A549 (cell line): ENCODE measurements around the gene MYH14. TPM values are rescaled to one million over a fixed set of nuclear protein-coding genes. Genes with fewer than 3 reads are reported as not detected.

Source experiments
- ATAC-seq, 2 experiments: fragments of 200-7000 bp in 1 of 2; fragments of >200 bp in 1 of 2; cut with Nextera tagmentation in 1 of 2; cut with Tn5 transposase in 1 of 2; 3 replicates each; pipeline versions ENCODE4 v1.8.0 to v1.9.1; 2018 to 2020; ENCODE audit warnings: mild to moderate bottlenecking in 1 of 2, moderate library complexity in 1 of 2
- CTCF ChIA-PET: fragments of 300-600 bp; sonication (Branson Sonifier 250); formaldehyde crosslinking; extraction: SDS; loops from one replicate; lab custom pipeline; 2021; ENCODE audit warnings: antibody characterized with exemption, inconsistent platforms; lab: Yijun Ruan, JAX
- POLR2A ChIA-PET: fragments of 350-600 bp; formaldehyde crosslinking; extraction: SDS; loops from one replicate; lab custom pipeline; 2021; ENCODE audit warnings: antibody characterized with exemption, inconsistent platforms; lab: Yijun Ruan, JAX
- DNase-seq, 2 experiments: peaks; one replicate each; pipeline versions ENCODE4 v3.0.0 to v3.0.0-alpha.2; 2011 to 2016; ENCODE audit warnings: low read depth in 1 of 2, low spot score in 1 of 2
- FAIRE-seq: peaks from 2 replicates; lab custom pipeline; 2011; peaks lifted over from hg19 to GRCh38; lab: Jason Lieb, UNC
- H3K27ac ChIP-seq, 2 experiments: fragments of >200 bp; sonication (Bioruptor Twin); formaldehyde crosslinking; 3 replicates each; pipeline ENCODE4 v1.5.1; 2016 to 2017
- H3K4me1 ChIP-seq: fragments of >200 bp; sonication (Bioruptor Twin); formaldehyde crosslinking; 3 replicates; pipeline ENCODE4 v1.6.1; 2016
- H3K4me2 ChIP-seq: fragments of >200 bp; sonication (Bioruptor Twin); formaldehyde crosslinking; 3 replicates; pipeline ENCODE4 v1.6.1; 2016
- H3K4me3 ChIP-seq: fragments of >200 bp; sonication (Bioruptor Twin); formaldehyde crosslinking; 3 replicates; pipeline ENCODE4 v1.5.1; 2016
- H3K9me3 ChIP-seq: fragments of >200 bp; sonication (Bioruptor Twin); formaldehyde crosslinking; 3 replicates; pipeline ENCODE4 v1.6.1; 2016
- BHLHE40 ChIP-seq: IDR thresholded peaks from 2 replicates; pipeline ENCODE4 v1.6.1; 2012; ENCODE audit warnings: low read depth, low read length, inconsistent platforms
- CEBPB ChIP-seq, 2 experiments: fragments of >200 bp in 1 of 2; sonication (Bioruptor Twin) in 1 of 2; formaldehyde crosslinking in 1 of 2; IDR thresholded peaks; 2 replicates each; pipeline ENCODE4 v1.6.1; 2012 to 2016
- CHD2 ChIP-seq: fragments of 150-350 bp; IDR thresholded peaks from 2 replicates; pipeline ENCODE4 v1.6.1; 2014; ENCODE audit warnings: low read length; ENCODE audit not compliant: partially characterized antibody
- EHF ChIP-seq: fragments of 250-450 bp; sonication (Bioruptor Pico); IDR thresholded peaks from 2 replicates; pipeline ENCODE4 v1.5.0; 2020; ENCODE audit warnings: mild to moderate bottlenecking
- EHMT2 ChIP-seq: fragments of 200-600 bp; sonication (generic); IDR thresholded peaks from 2 replicates; pipeline ENCODE4 v1.6.1; 2016; ENCODE audit warnings: antibody characterized with exemption, low read depth, mild to moderate bottlenecking, moderate library complexity
- EP300 ChIP-seq, 2 experiments: fragments of >200 bp; sonication (Bioruptor Twin); formaldehyde crosslinking; IDR thresholded peaks; 2 replicates in 1 of 2; 3 replicates in 1 of 2; pipeline ENCODE4 v1.6.1; 2016 to 2017
- ESRRA ChIP-seq: fragments of 150-350 bp; IDR thresholded peaks from 2 replicates; pipeline ENCODE4 v1.6.1; 2014; ENCODE audit warnings: mild to moderate bottlenecking, low read length, borderline replicate concordance
- JUN ChIP-seq, 2 experiments: fragments of >200 bp; sonication (Bioruptor Twin); formaldehyde crosslinking; IDR thresholded peaks; 2 replicates in 1 of 2; 3 replicates in 1 of 2; pipeline ENCODE4 v1.6.1; 2016 to 2017
- JUNB ChIP-seq: fragments of >200 bp; sonication (Bioruptor Twin); formaldehyde crosslinking; IDR thresholded peaks from 2 replicates; pipeline ENCODE4 v1.6.1; 2016
- KDM1A ChIP-seq: fragments of 200-600 bp; sonication (generic); IDR thresholded peaks from 2 replicates; pipeline ENCODE4 v1.6.1; 2016; ENCODE audit warnings: low read depth, mild to moderate bottlenecking
- KDM5A ChIP-seq: fragments of 200-600 bp; sonication (generic); IDR thresholded peaks from 2 replicates; pipeline ENCODE4 v1.6.1; 2016; ENCODE audit warnings: antibody characterized with exemption, mild to moderate bottlenecking
- NR3C1 ChIP-seq: fragments of >200 bp; sonication (Bioruptor Twin); formaldehyde crosslinking; IDR thresholded peaks from 3 replicates; pipeline ENCODE4 v1.6.1; 2017
- SMC3 ChIP-seq: fragments of >200 bp; sonication (Bioruptor Twin); formaldehyde crosslinking; IDR thresholded peaks from 3 replicates; pipeline ENCODE4 v1.6.1; 2018; ENCODE audit warnings: inconsistent platforms
- TFCP2L1 ChIP-seq: fragments of 250-450 bp; sonication (Bioruptor Pico); IDR thresholded peaks from 2 replicates; pipeline ENCODE4 v1.5.0; 2021; ENCODE audit warnings: mild to moderate bottlenecking
- ZNF302 ChIP-seq: fragments of 250-450 bp; sonication (Bioruptor Pico); IDR thresholded peaks from 2 replicates; pipeline ENCODE4 v1.9.0; 2021; ENCODE audit warnings: inconsistent platforms, mild to moderate bottlenecking, moderate library complexity
- ZSCAN20 ChIP-seq: fragments of 250-450 bp; sonication (Bioruptor Pico); IDR thresholded peaks from 2 replicates; pipeline ENCODE4 v1.8.0; 2022; ENCODE audit warnings: mild to moderate bottlenecking, moderate library complexity
- WGBS: methylation state at CpG from one replicate; pipeline ENCODE4 v1.1.6; 2017; ENCODE audit errors: missing lambda C conversion rate; 5-methylcytosine and 5-hydroxymethylcytosine counted together
- polyA plus RNA-seq, 4 experiments: library from polyadenylated mRNA; depleted of rRNA in 3 of 4; stranded (reverse); fragments of >200 nt; fragmentation: RNase III in 1 of 4; extraction: RNeasy Plus Mini Kit Qiagen cat#74134 plus additional on column Dnase treatment in 1 of 4; gene quantifications; 2 replicates in 3 of 4; 3 replicates in 1 of 4; pipeline ENCODE4 v1.2.3, GENCODE V29; 2011 to 2017
- TF ChIP-seq, protein P1 (sequence below): fragments of >200 bp; sonication (Bioruptor Twin); formaldehyde crosslinking; IDR thresholded peaks from 3 replicates; pipeline ENCODE4 v1.6.1; 2016
- TF ChIP-seq, protein P2 (sequence below): fragments of 250-450 bp; sonication (Bioruptor Pico); IDR thresholded peaks from 2 replicates; pipeline ENCODE4 v1.5.0; 2021; ENCODE audit warnings: mild to moderate bottlenecking, moderate library complexity, borderline replicate concordance
- TF ChIP-seq, protein P3 (sequence below): fragments of 450-650 bp; IDR thresholded peaks from 2 replicates; pipeline ENCODE4 v1.6.1; 2014; ENCODE audit warnings: antibody characterized with exemption
- TF ChIP-seq, protein P4 (sequence below): IDR thresholded peaks from 2 replicates; pipeline ENCODE4 v1.6.1; 2012; ENCODE audit warnings: low read depth, borderline replicate concordance
- TF ChIP-seq, protein P5 (sequence below): fragments of 150-350 bp; IDR thresholded peaks from 2 replicates; pipeline ENCODE4 v1.6.1; 2014; ENCODE audit warnings: low read depth, mild to moderate bottlenecking, low read length

Gene MYH14
- polyA plus RNA-seq, 2 of the 4 experiments (the other 2 are of a cell fraction), result 4.0 to 7.0 TPM

DNA sequence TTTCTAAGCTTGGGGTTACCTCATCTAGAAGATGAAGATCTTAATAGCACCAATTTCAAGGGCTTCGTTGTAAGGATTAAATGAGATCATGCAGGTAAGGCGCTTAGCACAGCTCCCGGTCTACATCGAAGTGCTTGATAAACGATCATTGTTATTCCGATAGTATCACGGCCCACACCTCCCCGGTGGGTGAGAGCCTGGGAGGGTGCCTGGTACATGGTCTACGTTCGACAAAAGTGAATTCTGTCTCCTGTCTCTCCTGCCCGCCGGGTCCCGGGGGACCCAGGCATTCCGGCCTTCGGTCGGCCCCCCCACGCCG, 501 bp upstream of the MYH14 start:
- 50% methylated on average over 14 of the region's 18 CpGs for WGBS
- peak overlapping the region; percentile 78 for H3K4me2 ChIP-seq
- CTCF ChIA-PET, result interaction anchor here (2.5 kb wide), 1 partner anchor 55 kb away, joined by 10 read pairs; no protein-coding TSS in a partner anchor
- TF ChIP-seq BHLHE40 (no peak), JUNB (no peak), ESRRA (no peak), CEBPB (IDR thresholded peaks at IDR 0.05) (no peak), KDM5A (no peak), EHF (CRISPR knock-in tag) (no peak), EHMT2 (no peak), SMC3 (no peak), ZNF302 (no peak), CHD2 (no peak), ZSCAN20 (CRISPR knock-in tag) (no peak)
- TF ChIP-seq, protein P1, sequence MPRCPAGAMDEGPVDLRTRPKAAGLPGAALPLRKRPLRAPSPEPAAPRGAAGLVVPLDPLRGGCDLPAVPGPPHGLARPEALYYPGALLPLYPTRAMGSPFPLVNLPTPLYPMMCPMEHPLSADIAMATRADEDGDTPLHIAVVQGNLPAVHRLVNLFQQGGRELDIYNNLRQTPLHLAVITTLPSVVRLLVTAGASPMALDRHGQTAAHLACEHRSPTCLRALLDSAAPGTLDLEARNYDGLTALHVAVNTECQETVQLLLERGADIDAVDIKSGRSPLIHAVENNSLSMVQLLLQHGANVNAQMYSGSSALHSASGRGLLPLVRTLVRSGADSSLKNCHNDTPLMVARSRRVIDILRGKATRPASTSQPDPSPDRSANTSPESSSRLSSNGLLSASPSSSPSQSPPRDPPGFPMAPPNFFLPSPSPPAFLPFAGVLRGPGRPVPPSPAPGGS, result no peak
- no peak overlapping the region for H3K27ac ChIP-seq
- H3K4me3 ChIP-seq, result peak overlapping the region; percentile 53
- POLR2A ChIA-PET, result interaction anchor here (0.6 to 1.0 kb wide), 2 partner anchors 13 to 130 kb away, joined by 3 to 4 read pairs; no protein-coding TSS in a partner anchor
- DNase-seq (no peak), ATAC-seq (no peak; a peak in 1 of 6 replicates), FAIRE-seq (no peak)
- H3K4me1 ChIP-seq, result 0 out of 3 replicates have a peak, but pooled peaks cover 3% of the 10 kb centered on the region
- H3K9me3 ChIP-seq, result no peaks in the 10 kb centered on the region

DNA sequence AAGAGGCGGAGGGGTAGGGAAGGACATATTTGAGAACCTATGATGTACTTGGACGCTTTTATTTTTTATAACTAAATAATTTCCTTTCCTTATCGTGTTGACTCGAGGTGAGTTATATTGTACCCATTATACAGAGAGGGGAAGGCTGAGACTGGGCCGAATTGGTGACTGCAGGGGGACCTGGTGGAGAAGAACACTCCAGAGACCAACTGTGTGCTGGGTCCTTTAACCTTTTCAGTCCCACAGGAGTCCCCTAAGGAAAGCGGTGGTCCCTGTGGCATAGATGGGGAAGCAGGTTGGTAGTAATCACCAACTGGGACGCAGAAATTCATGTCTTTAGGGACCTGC, 633 bp downstream of the MYH14 start:
- Histone ChIP-seq H3K9me3 (no peaks in the 10 kb centered on the region), H3K27ac (peak overlapping the region; percentile 49 to 81; a peak in 3 of 6 replicates), H3K4me2 (peak overlapping the region; percentile 78), H3K4me1 (0 out of 3 replicates have a peak, but pooled peaks cover 3% of the 10 kb centered on the region), H3K4me3 (peak overlapping the region; percentile 53)
- no peak for ATAC-seq
- DNase-seq, result no peak
- POLR2A ChIA-PET, result no interaction called here
- TF ChIP-seq KDM1A (peak; percentile 35), JUN (IDR thresholded peaks at IDR 0.05) (no peak)
- CTCF ChIA-PET, result interaction anchor here (2.5 kb wide), 1 partner anchor 56 kb away, joined by 10 read pairs; no protein-coding TSS in a partner anchor
- FAIRE-seq, result no peak
- WGBS, result 46% methylated on average over 7 of the region's 7 CpGs

DNA sequence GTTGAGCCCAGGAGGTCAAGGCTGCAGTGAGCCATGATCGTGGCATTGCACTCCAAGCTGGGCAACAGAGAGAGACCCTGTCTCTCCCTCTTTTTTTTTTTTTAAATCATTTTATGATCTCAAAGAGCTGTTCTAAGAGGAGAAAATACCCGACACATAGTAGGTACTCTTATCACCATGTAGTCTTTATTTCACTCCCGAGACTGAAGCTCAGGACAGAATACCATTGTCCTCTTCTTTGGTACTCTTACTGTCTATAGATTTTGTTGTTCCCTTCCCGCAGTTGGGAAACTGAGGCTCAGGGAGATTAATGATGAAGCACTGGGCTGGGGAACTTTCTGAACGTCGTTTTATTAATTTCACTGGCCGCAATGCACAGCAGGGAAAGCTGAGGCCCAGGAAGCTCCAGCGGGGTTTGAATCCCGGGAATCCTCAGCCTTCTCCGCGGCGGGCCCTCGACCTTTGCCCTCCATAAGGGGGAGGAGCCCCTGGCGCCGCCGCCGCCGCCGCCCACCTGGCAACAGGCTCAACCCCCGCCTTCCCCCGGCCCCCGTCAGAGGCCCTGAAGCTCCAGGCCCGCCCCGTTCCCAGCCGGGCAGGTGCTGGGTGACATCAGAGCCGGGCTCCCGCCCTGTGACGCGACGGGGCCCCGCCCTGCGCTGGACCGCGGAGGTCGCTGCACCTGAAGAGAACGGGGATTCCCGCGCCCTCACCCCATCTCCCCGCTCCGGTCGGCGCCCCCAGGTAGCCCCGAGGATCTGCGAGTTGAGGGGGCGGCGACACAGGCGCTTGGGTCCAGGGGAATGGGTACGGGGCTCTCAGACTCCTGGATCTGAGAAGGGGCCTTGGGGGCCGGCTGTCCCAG, 1.6 kb downstream of the MYH14 start:
- no peak overlapping the region for H3K4me3 ChIP-seq
- H3K4me1 ChIP-seq, result 0 out of 3 replicates have a peak, but pooled peaks cover 3% of the 10 kb centered on the region
- TF ChIP-seq NR3C1 (no peak), KDM1A (no peak), ZNF302 (no peak), JUN (IDR thresholded peaks at IDR 0.05) (no peak), KDM5A (no peak)
- H3K9me3 ChIP-seq, result no peaks in the 10 kb centered on the region
- DNase-seq (no peak), ATAC-seq (no peak), FAIRE-seq (no peak)
- H3K27ac ChIP-seq, result no peak overlapping the region
- CTCF ChIA-PET, result interaction anchor here (0.8 to 1.3 kb wide), 5 partner anchors 10 to 1573 kb away, joined by 3 to 4 read pairs (median 3); no protein-coding TSS in a partner anchor
- 66% methylated on average over 42 of the region's 49 CpGs for WGBS
- POLR2A ChIA-PET, result no interaction called here
- H3K4me2 ChIP-seq, result no peak overlapping the region

DNA sequence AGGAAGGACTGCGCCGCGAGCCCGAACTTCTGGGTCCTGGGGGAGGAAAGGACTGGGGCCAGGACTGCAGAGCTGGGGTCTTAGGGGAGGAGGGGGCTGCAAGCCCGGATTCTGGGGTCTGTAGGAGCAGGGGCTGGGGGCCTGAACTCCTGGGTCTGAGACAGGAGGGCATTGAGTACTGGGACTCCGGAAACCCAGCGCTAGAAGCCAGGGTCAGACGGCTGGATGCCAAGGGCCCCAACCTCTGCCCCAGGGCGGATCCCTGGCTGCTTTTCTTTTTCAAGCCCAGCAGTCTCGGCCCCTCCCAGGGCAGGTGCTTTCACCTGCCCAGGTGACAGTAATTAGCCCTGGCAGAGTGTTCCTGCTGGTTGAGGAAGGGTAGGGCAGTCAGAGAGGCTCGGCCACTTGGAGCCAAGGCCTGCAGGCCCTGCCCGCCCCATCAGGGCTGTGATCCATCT, 2.3 kb downstream of the MYH14 start:
- ChIA-PET CTCF (interaction anchor here (0.6 to 1.3 kb wide), 3 partner anchors 9 to 244 kb away, joined by 3 to 4 read pairs (median 3); no protein-coding TSS in a partner anchor), POLR2A (no interaction called here)
- ATAC-seq (no peak), DNase-seq (no peak), FAIRE-seq (no peak)
- H3K9me3 ChIP-seq, result no peaks in the 10 kb centered on the region
- H3K4me3 ChIP-seq, result no peak overlapping the region
- H3K4me1 ChIP-seq, result 0 out of 3 replicates have a peak, but pooled peaks cover 3% of the 10 kb centered on the region
- 87% methylated on average over 8 of the region's 12 CpGs for WGBS
- H3K27ac ChIP-seq, result no peak overlapping the region
- no peak overlapping the region for H3K4me2 ChIP-seq
- no peak for TF ChIP-seq JUNB
- TF ChIP-seq EP300 (IDR thresholded peaks at IDR 0.05), result no peak
- TF ChIP-seq, protein P2, sequence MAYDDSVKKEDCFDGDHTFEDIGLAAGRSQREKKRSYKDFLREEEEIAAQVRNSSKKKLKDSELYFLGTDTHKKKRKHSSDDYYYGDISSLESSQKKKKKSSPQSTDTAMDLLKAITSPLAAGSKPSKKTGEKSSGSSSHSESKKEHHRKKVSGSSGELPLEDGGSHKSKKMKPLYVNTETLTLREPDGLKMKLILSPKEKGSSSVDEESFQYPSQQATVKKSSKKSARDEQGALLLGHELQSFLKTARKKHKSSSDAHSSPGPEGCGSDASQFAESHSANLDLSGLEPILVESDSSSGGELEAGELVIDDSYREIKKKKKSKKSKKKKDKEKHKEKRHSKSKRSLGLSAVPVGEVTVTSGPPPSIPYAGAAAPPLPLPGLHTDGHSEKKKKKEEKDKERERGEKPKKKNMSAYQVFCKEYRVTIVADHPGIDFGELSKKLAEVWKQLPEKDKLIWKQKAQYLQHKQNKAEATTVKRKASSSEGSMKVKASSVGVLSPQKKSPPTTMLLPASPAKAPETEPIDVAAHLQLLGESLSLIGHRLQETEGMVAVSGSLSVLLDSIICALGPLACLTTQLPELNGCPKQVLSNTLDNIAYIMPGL (CRISPR knock-in tag), result no peak
- TF ChIP-seq TFCP2L1 (CRISPR knock-in tag), result no peak
- TF ChIP-seq, protein P3, sequence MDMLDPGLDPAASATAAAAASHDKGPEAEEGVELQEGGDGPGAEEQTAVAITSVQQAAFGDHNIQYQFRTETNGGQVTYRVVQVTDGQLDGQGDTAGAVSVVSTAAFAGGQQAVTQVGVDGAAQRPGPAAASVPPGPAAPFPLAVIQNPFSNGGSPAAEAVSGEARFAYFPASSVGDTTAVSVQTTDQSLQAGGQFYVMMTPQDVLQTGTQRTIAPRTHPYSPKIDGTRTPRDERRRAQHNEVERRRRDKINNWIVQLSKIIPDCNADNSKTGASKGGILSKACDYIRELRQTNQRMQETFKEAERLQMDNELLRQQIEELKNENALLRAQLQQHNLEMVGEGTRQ, result no peak
- TF ChIP-seq, protein P4, sequence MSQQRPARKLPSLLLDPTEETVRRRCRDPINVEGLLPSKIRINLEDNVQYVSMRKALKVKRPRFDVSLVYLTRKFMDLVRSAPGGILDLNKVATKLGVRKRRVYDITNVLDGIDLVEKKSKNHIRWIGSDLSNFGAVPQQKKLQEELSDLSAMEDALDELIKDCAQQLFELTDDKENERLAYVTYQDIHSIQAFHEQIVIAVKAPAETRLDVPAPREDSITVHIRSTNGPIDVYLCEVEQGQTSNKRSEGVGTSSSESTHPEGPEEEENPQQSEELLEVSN, result no peak
- TF ChIP-seq, protein P5, sequence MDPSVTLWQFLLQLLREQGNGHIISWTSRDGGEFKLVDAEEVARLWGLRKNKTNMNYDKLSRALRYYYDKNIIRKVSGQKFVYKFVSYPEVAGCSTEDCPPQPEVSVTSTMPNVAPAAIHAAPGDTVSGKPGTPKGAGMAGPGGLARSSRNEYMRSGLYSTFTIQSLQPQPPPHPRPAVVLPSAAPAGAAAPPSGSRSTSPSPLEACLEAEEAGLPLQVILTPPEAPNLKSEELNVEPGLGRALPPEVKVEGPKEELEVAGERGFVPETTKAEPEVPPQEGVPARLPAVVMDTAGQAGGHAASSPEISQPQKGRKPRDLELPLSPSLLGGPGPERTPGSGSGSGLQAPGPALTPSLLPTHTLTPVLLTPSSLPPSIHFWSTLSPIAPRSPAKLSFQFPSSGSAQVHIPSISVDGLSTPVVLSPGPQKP, result no peak
